Measurements from ENCODE around the gene NT5C2.
A peak's percentile ranks its signal among the peaks of the same experiment; 100 is the strongest.
"Not testable (repeated sequence)": the region's sequence is repeated elsewhere in the genome, so short reads cannot be mapped to it uniquely, and the experiment has no call there.

The NT5C2 gene

GRCh38 chr10:103199488-103199887 is 6.4 kb upstream of the NT5C2 start:
- DNase-seq, result no peak

- DNase-seq, result no peak
These were observed 5.6 kb upstream of the NT5C2 start for GRCh38 chr10:103198648-103199047.

- no peak for DNase-seq
These were observed 4.8 kb upstream of the NT5C2 start for GRCh38 chr10:103197903-103198302.

- DNase-seq, result peak; percentile 81
These were observed 4.1 kb upstream of the NT5C2 start for GRCh38 chr10:103197174-103197573.

GRCh38 chr10:103196516-103196915 is 3.4 kb upstream of the NT5C2 start:
- no peak for DNase-seq

GRCh38 chr10:103193820-103194529 is 903 bp upstream of the NT5C2 start:
- no peak for DNase-seq

GRCh38 chr10:103192451-103193106 is 493 bp downstream of the NT5C2 start:
- DNase-seq, result peak; percentile 75

GRCh38 chr10:103192089-103192450 is 1.0 kb downstream of the NT5C2 start:
- DNase-seq, result peak; percentile 13

GRCh38 chr10:103191198-103191597 is 1.9 kb downstream of the NT5C2 start:
- DNase-seq, result not testable (repeated sequence)

- DNase-seq, result no peak
These were observed 4.2 kb downstream of the NT5C2 start for GRCh38 chr10:103188853-103189252.

GRCh38 chr10:103186128-103186527 is 6.9 kb downstream of the NT5C2 start:
- peak; percentile 23 for DNase-seq

GRCh38 chr10:103184615-103185014 is 8.5 kb downstream of the NT5C2 start:
- no peak for DNase-seq

GRCh38 chr10:103183991-103184451 is 9.1 kb downstream of the NT5C2 start:
- DNase-seq, result not testable (repeated sequence)

- no peak for DNase-seq
These were observed 11.8 kb downstream of the NT5C2 start for GRCh38 chr10:103181244-103181643.

GRCh38 chr10:103180491-103180890 is 12.6 kb downstream of the NT5C2 start:
- DNase-seq, result no peak

GRCh38 chr10:103177123-103177522 is 15.9 kb downstream of the NT5C2 start:
- DNase-seq, result no peak

- DNase-seq, result no peak
These were observed 17.3 kb downstream of the NT5C2 start for GRCh38 chr10:103175580-103176285.

GRCh38 chr10:103174324-103174723 is 18.7 kb downstream of the NT5C2 start:
- not testable (repeated sequence) for DNase-seq

GRCh38 chr10:103171278-103171677 is 21.8 kb downstream of the NT5C2 start:
- DNase-seq, result no peak

- peak; percentile 81 for DNase-seq
These were observed 24.6 kb downstream of the NT5C2 start for GRCh38 chr10:103168438-103168837.

- DNase-seq, result not testable (repeated sequence)
These were observed 25.5 kb downstream of the NT5C2 start for GRCh38 chr10:103167554-103167953.

GRCh38 chr10:103166523-103166922 is 26.5 kb downstream of the NT5C2 start:
- DNase-seq, result no peak

GRCh38 chr10:103163766-103164403 is 29.2 kb downstream of the NT5C2 start:
- not testable (repeated sequence) for DNase-seq
